Measurements from ENCODE around the gene EMP3. TPM values are rescaled to one million over a fixed set of nuclear protein-coding genes. Genes with fewer than 3 reads are reported as not detected.
A peak's percentile ranks its signal among the peaks of the same experiment; 100 is the strongest.

The EMP3 gene
- total RNA-seq, 1 experiment from 2014 or later, result 92.9 TPM

- TF ChIP-seq YY1 (IDR thresholded peaks at IDR 0.05; ENCODE audit: extremely low read depth, insufficient replicate concordance, low read depth, low read length), result no peak
- TF ChIP-seq REST (IDR thresholded peaks at IDR 0.05; ENCODE audit: low read depth), result no peak
- TF ChIP-seq SRF (IDR thresholded peaks at IDR 0.05; ENCODE audit: low read depth), result no peak
Observed at GRCh38 chr19:48318286-48318987, 6.9 kb upstream of the EMP3 start (continued).

GRCh38 chr19:48319647-48320541, 5.5 kb upstream of the EMP3 start:
- no peak for TF ChIP-seq EZH2phosphoT487 (IDR thresholded peaks at IDR 0.05; ENCODE audit: borderline replicate concordance)
- no peak for TF ChIP-seq SIN3A (IDR thresholded peaks at IDR 0.05; ENCODE audit: low read depth)
- no peak for TF ChIP-seq SP1 (IDR thresholded peaks at IDR 0.05; ENCODE audit: low read depth)
- peak; percentile 85 to 97 (median 95); a peak in 5 of 6 replicates for TF ChIP-seq CTCF (IDR thresholded peaks at IDR 0.05 in 2 of 3, conservative IDR thresholded peaks at IDR 0.05 in 1 of 3; ENCODE audit: borderline replicate concordance in 1 of 3, insufficient read depth in 1 of 3, low read depth in 2 of 3, low read length in 2 of 3)
- TF ChIP-seq RAD21 (IDR thresholded peaks at IDR 0.05; ENCODE audit: low read depth), result peak; percentile 99
- Histone ChIP-seq H3K9me2 (ENCODE audit: insufficient read depth) (no peaks in the 10 kb centered on the region), H3K9ac (ENCODE audit: low read length) (peak overlapping the region; percentile 85), H3K4me1 (ENCODE audit: control insufficient read depth in 1 of 2, insufficient read depth in 2 of 2, low read length in 2 of 2) (peaks cover 32 to 57% of the 10 kb centered on the region in 2 experiments), H3K27me3 (ENCODE audit: insufficient read depth, low read length) (no peaks in the 10 kb centered on the region), H3K27ac (ENCODE audit: low read depth, low read length) (peak overlapping the region; percentile 96), H2AFZ (ENCODE audit: low read depth, low read length, poor library complexity, severe bottlenecking) (no peak overlapping the region), H3K4me2 (ENCODE audit: low read length) (peak overlapping the region; percentile 94), H3K79me2 (ENCODE audit: insufficient read depth, low read length) (no peaks in the 10 kb centered on the region), H3K9me3 (ENCODE audit: control insufficient read depth in 1 of 2, insufficient read depth in 1 of 2, low read depth in 1 of 2, low read length in 2 of 2) (no peaks in the 10 kb centered on the region), H3K36me3 (ENCODE audit: control insufficient read depth in 1 of 2, insufficient read depth in 2 of 2, low read length in 2 of 2) (no peaks in the 10 kb centered on the region), H3K4me3 (replicated peaks in 1 of 2; ENCODE audit: low read depth in 1 of 2, low read length in 2 of 2) (peak overlapping the region; percentile 55 to 67), H4K20me1 (ENCODE audit: insufficient read depth) (no peaks in the 10 kb centered on the region)
- ChIA-PET RAD21 (ENCODE audit: low non-redundant PET in 1 of 2, low total read pairs in 2 of 2, uncharacterized antibody in 2 of 2, unreplicated experiment in 2 of 2) (interaction anchor here (3.3 to 4.2 kb wide), 2 partner anchors 13 to 14 kb away, joined by 32 to 54 read pairs; no protein-coding TSS in a partner anchor), CTCF (interaction anchor here (0.6 to 10.2 kb wide), 8 partner anchors 14 to 358 kb away, joined by 3 to 158 read pairs (median 3); partner anchors contain the start of gene KDELR1), POLR2A (interaction anchor here (5.8 kb wide), 1 partner anchor 13 kb away, joined by 53 read pairs; no protein-coding TSS in a partner anchor)
- BruUV-seq (replicated peaks), result no TSS peak
- intact Hi-C loops (cut with micrococcal nuclease), result loop anchor here (1.0 to 10.0 kb wide), 5 partner anchors 13 to 265 kb away; partner anchors contain the start of genes GRIN2D and KDELR1
- DNase-seq (ENCODE audit: low read depth, low spot score) (peak; percentile 66), ATAC-seq (peak; percentile 56)

All from HCT116 (cell line).